Esophagus squamous epithelium (tissue), 5 donors: ENCODE measurements around the gene CORIN. TPM values are rescaled to one million over a fixed set of nuclear protein-coding genes. Genes with fewer than 3 reads are reported as not detected.

Experiments used
- DNase-seq: peaks from one replicate; lab custom pipeline; 2025; lab: John Stamatoyannopoulos, UW
- H3K27ac ChIP-seq, 4 donors: fragments of 200-600 bp; sonication (generic); one replicate each; pipeline ENCODE4 v1.5.1; 2016 to 2019; ENCODE audit warnings: mild to moderate bottlenecking in 1 of 4
- H3K27me3 ChIP-seq, 4 donors: fragments of 200-600 bp; sonication (generic); 1 replicate in 3 of 4; 2 replicates in 1 of 4; pipeline versions ENCODE4 v1.5.1 to v1.6.0; 2017 to 2021; ENCODE audit warnings: antibody characterized with exemption in 1 of 4
- H3K36me3 ChIP-seq, 3 donors: fragments of 200-600 bp; sonication (generic); one replicate each; pipeline ENCODE4 v1.5.1; 2016 to 2019
- H3K4me1 ChIP-seq, 3 donors: fragments of 200-600 bp; sonication (generic); one replicate each; pipeline ENCODE4 v1.5.1; 2017 to 2019
- H3K4me3 ChIP-seq, 4 donors: fragments of 200-600 bp; sonication (generic); 1 replicate in 3 of 4; 2 replicates in 1 of 4; pipeline ENCODE4 v1.5.1; 2016 to 2019; ENCODE audit warnings: mild to moderate bottlenecking in 2 of 4, moderate library complexity in 1 of 4
- H3K9me3 ChIP-seq, 3 donors: fragments of 200-600 bp; sonication (generic); one replicate each; pipeline ENCODE4 v1.5.1; 2016 to 2019
- CTCF ChIP-seq, 6 experiments: fragments of 450-650 bp in 4 of 6; fragments of 200-600 bp in 2 of 6; sonication (generic) in 2 of 6; IDR thresholded peaks; one replicate each; pipeline ENCODE4 v1.5.1; 2016 to 2019; ENCODE audit warnings: antibody characterized with exemption in 6 of 6, mild to moderate bottlenecking in 4 of 6, moderate library complexity in 4 of 6
- POLR2A ChIP-seq, 4 donors: fragments of 450-650 bp; IDR thresholded peaks; one replicate each; pipeline ENCODE4 v1.6.1; 2017; ENCODE audit warnings: antibody characterized with exemption in 4 of 4, mild to moderate bottlenecking in 4 of 4, moderate library complexity in 3 of 4
- WGBS, 2 donors: methylation state at CpG; one replicate each; pipeline ENCODE4 v1.1.5; 2018; 5-methylcytosine and 5-hydroxymethylcytosine counted together
- intact Hi-C: fragments of 100-400 bp; cut with DNase I; formaldehyde crosslinking; loops from one replicate; pipeline ENCODE4 v1.15.0; 2022
- total RNA-seq, 4 donors: library from RNA; depleted of rRNA; stranded (reverse); fragments of >200 nt; gene quantifications; one replicate each; pipeline ENCODE4 v1.1.0, GENCODE V29; 2016
- donor health status: DM: yes; HTN: yes; CAD: no.

CORIN gene
- total RNA-seq, 4 donors from 2014 or later, result 0.08 to 4.8 (median 0.41) TPM

- H3K4me1 ChIP-seq, result peaks cover 0 to 8% (median 2%) of the 10 kb centered on the region in 3 donors
- no peak for DNase-seq
- H3K27me3 ChIP-seq, result no peaks in the 10 kb centered on the region
- no peak for TF ChIP-seq CTCF (IDR thresholded peaks at IDR 0.05)
- no peak for TF ChIP-seq POLR2A (IDR thresholded peaks at IDR 0.05)
- intact Hi-C loops, result no loop called here
- H3K9me3 ChIP-seq, result no peaks in the 10 kb centered on the region
- no peak overlapping the region for H3K4me3 ChIP-seq
- peaks cover 0 to 24% (median 0%) of the 10 kb centered on the region in 3 donors for H3K36me3 ChIP-seq
- H3K27ac ChIP-seq, result no peak overlapping the region
Measured at GRCh38 chr4:47842985-47843384, 5.1 kb upstream of the CORIN start.

GRCh38 chr4:47840291-47840690 is 2.4 kb upstream of the CORIN start:
- DNase-seq, result no peak
- 92 to 94% methylated on average over 1 of the region's 1 CpG for whole genome bisulfite sequencing, 2 donors
- H3K4me1 ChIP-seq, result peaks cover 17 to 35% (median 20%) of the 10 kb centered on the region in 3 donors
- no peak for TF ChIP-seq CTCF (IDR thresholded peaks at IDR 0.05)
- TF ChIP-seq POLR2A (IDR thresholded peaks at IDR 0.05), result no peak
- peaks cover 0 to 10% (median 0%) of the 10 kb centered on the region in 3 donors for H3K36me3 ChIP-seq
- intact Hi-C loops, result no loop called here
- peaks cover 0 to 4% (median 0%) of the 10 kb centered on the region in 4 donors for H3K27me3 ChIP-seq
- H3K9me3 ChIP-seq, result no peaks in the 10 kb centered on the region
- H3K4me3 ChIP-seq, result no peak overlapping the region
- H3K27ac ChIP-seq, result no peak overlapping the region

GRCh38 chr4:47839259-47839658 is 1.4 kb upstream of the CORIN start:
- Histone ChIP-seq H3K36me3 (peaks cover 0 to 10% (median 0%) of the 10 kb centered on the region in 3 donors), H3K4me3 (no peak overlapping the region), H3K27me3 (peaks cover 0 to 4% (median 0%) of the 10 kb centered on the region in 4 donors), H3K4me1 (peaks cover 17 to 35% (median 20%) of the 10 kb centered on the region in 3 donors), H3K9me3 (no peaks in the 10 kb centered on the region), H3K27ac (no peak overlapping the region)
- DNase-seq, result no peak
- 67 to 77% methylated on average over 5 of the region's 5 CpGs for WGBS, 2 donors
- intact Hi-C loops, result loop anchor here (10.0 kb wide), 1 partner anchor 154 kb away; no protein-coding TSS in a partner anchor
- TF ChIP-seq CTCF (IDR thresholded peaks at IDR 0.05) (peak in 3 of 6 experiments; percentile 4 to 34 (median 11)), POLR2A (IDR thresholded peaks at IDR 0.05) (no peak)

DNA sequence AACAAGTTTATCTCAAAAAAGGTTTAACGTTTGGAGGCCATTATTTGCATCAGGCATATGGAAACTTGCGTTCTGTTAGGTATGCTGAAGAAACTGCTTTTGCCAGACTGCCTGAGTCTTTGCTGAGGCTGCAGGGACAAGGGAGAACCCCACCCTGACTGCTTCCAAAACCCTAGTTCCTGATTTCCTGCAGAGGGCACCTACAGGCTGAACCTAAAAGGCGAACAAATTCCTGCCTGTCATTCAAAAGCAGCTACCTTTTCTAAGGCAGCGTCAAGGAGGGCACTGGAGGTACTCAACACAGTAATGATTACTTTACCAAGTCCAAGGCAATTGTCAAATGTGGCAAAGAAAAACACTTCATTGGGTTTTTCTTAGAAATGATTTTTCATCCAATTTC is 578 bp upstream of the CORIN start:
- no peak for TF ChIP-seq CTCF (IDR thresholded peaks at IDR 0.05)
- no peak for TF ChIP-seq POLR2A (IDR thresholded peaks at IDR 0.05)
- Histone ChIP-seq H3K9me3 (no peaks in the 10 kb centered on the region), H3K4me1 (peaks cover 17 to 35% (median 20%) of the 10 kb centered on the region in 3 donors), H3K4me3 (no peak overlapping the region), H3K27me3 (peaks cover 0 to 4% (median 0%) of the 10 kb centered on the region in 4 donors), H3K27ac (no peak overlapping the region), H3K36me3 (peaks cover 0 to 3% (median 0%) of the 10 kb centered on the region in 3 donors)
- intact Hi-C loops, result loop anchor here (10.0 kb wide), 1 partner anchor 154 kb away; no protein-coding TSS in a partner anchor
- 43 to 66% methylated on average over 4 of the region's 4 CpGs for WGBS, 2 donors
- DNase-seq, result no peak

DNA sequence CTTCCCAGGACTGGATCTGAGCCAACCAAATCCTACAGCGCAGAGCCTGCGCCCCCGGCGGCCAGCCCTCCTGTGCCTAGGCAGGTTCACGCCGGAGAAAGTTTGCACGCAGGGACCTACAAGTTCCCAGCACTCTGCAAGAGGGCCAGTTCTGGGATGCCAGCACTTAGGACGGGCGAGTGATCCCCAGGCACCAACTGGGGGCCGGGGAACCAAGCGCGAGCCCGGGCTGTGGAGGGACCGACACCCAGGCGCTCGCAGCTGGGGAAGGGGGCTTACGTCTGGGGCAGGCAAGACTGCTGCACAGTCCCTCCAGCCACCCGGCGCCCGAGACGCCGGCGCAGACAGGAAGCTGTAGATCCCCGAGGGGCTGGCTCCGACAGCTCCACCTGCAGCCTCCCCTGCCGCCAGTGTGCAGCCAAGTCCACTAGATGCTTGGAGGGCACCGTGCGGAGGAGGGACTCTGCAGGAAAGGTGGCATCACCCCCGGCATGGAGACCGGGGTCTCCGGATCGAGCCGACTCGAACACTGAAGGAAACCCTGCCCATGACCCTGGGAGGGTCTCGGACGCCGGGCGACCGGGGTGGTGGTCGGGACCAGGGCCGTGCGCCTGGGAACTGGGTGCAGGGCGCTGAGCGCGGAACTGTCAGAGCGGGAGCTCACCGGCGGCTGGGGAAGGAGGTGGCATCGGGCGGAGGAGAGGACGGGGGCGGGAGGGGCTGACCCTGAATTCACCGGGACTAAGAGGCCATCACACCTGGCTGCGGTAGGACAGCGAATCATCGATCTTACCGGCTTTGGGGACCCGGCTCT is 566 bp downstream of the CORIN start:
- Histone ChIP-seq H3K9me3 (no peaks in the 10 kb centered on the region), H3K4me1 (peaks cover 17 to 35% (median 20%) of the 10 kb centered on the region in 3 donors), H3K4me3 (peak overlapping the region; percentile 38 to 71 (median 49)), H3K27me3 (peaks cover 0 to 11% (median 0%) of the 10 kb centered on the region in 4 donors), H3K27ac (peak overlapping the region in 1 of 4 donors; percentile 16), H3K36me3 (no peaks in the 10 kb centered on the region)
- intact Hi-C loops, result loop anchor here (10.0 kb wide), 1 partner anchor 152 kb away; no protein-coding TSS in a partner anchor
- TF ChIP-seq POLR2A (IDR thresholded peaks at IDR 0.05) (no peak), CTCF (IDR thresholded peaks at IDR 0.05) (no peak)
- no peak for DNase-seq
- WGBS, 2 donors, result 1 to 2% methylated on average over 20 to 22 of the region's 58 CpGs
